BLaER1 (cell line): ENCODE measurements around the gene SLC9A8.

Experiments used
- H3K27ac ChIP-seq: shearing (Covaris generic); formaldehyde crosslinking; 2 replicates; pipeline ENCODE4 v1.8.1; 2022
- H3K27me3 ChIP-seq: shearing (Covaris generic); formaldehyde crosslinking; 2 replicates; pipeline ENCODE4 v1.8.1; 2022
- H3K36me3 ChIP-seq: shearing (Covaris generic); formaldehyde crosslinking; 2 replicates; pipeline ENCODE4 v1.8.1; 2022
- H3K4me1 ChIP-seq: shearing (Covaris generic); formaldehyde crosslinking; 2 replicates; pipeline ENCODE4 v1.8.1; 2022
- H3K4me2 ChIP-seq: shearing (Covaris generic); formaldehyde crosslinking; 2 replicates; pipeline ENCODE4 v1.8.1; 2022
- H3K4me3 ChIP-seq: shearing (Covaris generic); formaldehyde crosslinking; 2 replicates; pipeline ENCODE4 v1.8.1; 2022
- H3K9ac ChIP-seq: shearing (Covaris generic); formaldehyde crosslinking; 2 replicates; pipeline ENCODE4 v1.8.1; 2022
- H3K9me3 ChIP-seq: shearing (Covaris generic); formaldehyde crosslinking; 2 replicates; pipeline ENCODE4 v1.8.1; 2022
- H4K20me1 ChIP-seq: shearing (Covaris generic); formaldehyde crosslinking; 2 replicates; pipeline ENCODE4 v1.8.1; 2022
- Cebpa-rat ChIP-seq: shearing (Covaris generic); IDR thresholded peaks from 2 replicates; pipeline ENCODE4 v1.8.1; 2022

SLC9A8 gene

DNA sequence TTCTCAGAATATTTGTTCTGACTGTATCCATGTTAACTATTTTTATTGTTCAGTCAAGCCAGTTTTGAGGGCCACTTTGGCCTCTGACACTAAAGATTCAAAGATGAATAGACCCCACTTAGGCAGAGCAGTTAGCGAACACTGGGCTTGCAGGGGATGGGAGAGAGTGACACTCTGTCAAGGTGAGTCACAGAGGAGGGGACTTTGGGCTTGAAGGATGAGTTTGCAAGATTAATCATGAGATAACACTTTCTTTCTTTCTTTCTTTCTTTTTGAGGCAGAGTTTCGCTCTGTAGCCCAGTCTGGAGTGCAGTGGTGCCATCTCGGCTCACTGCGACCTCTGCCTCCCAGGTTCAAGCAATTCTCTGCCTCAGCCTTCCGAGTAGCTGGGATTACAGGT lies 56.3 kb downstream of the SLC9A8 start:
- no peak for TF ChIP-seq Cebpa-rat
- Histone ChIP-seq H3K4me3 (no peak overlapping the region), H3K9me3 (no peaks in the 10 kb centered on the region), H3K4me1 (peaks cover 15% of the 10 kb centered on the region), H3K27me3 (no peaks in the 10 kb centered on the region), H4K20me1 (no peaks in the 10 kb centered on the region), H3K36me3 (peaks cover 30% of the 10 kb centered on the region), H3K27ac (no peak overlapping the region), H3K4me2 (peak overlapping the region; percentile 67), H3K9ac (no peak overlapping the region)

DNA sequence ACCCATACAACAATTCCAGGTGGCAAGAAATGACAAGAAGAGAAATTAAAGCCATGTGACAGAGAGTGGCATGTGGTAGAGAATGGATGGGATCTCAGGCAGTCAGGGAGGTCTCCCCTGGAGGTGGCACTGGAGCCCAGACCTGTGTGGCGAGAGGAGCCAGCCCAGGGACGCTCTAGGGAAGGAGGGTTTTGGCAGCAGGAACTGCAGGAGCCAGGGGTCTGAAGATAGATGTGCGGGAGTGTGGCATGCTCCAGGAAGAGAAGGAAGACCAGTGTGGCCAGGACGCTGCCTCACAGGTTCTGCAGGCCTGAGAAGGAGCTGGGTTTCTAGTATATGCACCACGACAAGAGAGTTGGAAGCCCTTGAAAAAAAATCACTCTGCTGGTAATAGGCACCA lies 57.6 kb downstream of the SLC9A8 start:
- H3K9ac ChIP-seq: no peak overlapping the region
- H3K4me2 ChIP-seq: no peak overlapping the region
- TF ChIP-seq Cebpa-rat: no peak
- H3K27ac ChIP-seq: no peak overlapping the region
- peaks cover 15% of the 10 kb centered on the region for H3K4me1 ChIP-seq
- no peaks in the 10 kb centered on the region for H4K20me1 ChIP-seq
- H3K9me3 ChIP-seq: no peaks in the 10 kb centered on the region
- H3K36me3 ChIP-seq: peaks cover 27% of the 10 kb centered on the region
- H3K27me3 ChIP-seq: no peaks in the 10 kb centered on the region
- no peak overlapping the region for H3K4me3 ChIP-seq

DNA sequence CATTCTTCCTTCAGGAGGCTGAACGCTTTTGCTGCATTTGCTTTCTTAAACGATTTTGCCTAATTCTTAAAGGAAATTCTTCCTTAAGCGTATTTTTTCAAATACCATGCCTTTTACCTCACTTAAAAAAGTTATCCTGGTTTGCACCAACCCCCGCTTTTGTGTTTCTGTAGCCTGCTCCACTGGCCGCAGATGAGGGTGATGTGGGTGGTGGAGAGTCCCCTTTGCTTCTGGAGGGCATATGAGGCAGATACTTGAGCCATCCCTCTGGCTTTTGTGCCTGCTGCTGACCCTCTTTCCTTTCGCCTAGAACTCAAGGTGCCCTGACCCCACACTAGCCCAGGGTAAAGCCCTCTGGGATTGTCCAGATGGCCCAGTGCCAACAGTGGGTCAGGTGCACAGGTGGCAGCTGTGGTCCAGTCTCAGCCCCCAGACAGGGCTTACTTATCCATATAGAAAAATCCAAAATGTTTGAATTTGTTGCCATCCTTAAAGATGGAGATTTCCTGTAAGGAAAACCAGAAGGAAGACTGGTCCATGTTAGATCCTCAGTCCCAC lies 58.8 kb downstream of the SLC9A8 start:
- Histone ChIP-seq H3K27ac (no peak overlapping the region), H3K36me3 (peaks cover 26% of the 10 kb centered on the region), H3K4me2 (no peak overlapping the region), H4K20me1 (no peaks in the 10 kb centered on the region), H3K4me1 (peaks cover 15% of the 10 kb centered on the region), H3K27me3 (no peaks in the 10 kb centered on the region), H3K9me3 (no peaks in the 10 kb centered on the region), H3K9ac (no peak overlapping the region), H3K4me3 (no peak overlapping the region)
- TF ChIP-seq Cebpa-rat: no peak

DNA sequence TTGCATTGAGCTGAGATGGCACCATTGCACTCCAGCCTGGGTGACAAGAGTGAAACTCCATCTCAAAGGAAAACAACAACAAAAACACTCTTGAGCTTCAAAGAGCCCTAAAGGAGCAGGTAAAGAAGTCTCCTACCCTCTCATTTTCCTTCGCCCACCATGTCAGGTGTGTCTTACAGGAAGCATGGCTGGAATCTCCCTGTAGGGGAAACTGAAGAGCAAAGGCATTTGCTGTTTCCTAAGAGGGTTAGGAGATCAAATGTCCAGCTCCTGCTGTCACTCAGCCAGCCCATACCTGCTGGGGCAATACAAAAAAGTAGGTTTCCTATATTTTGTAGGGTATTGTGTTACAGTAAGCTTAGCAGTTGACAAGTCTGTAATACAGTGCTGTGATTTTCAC lies 59.4 kb downstream of the SLC9A8 start:
- Histone ChIP-seq H3K27me3 (no peaks in the 10 kb centered on the region), H3K9ac (no peak overlapping the region), H3K9me3 (no peaks in the 10 kb centered on the region), H4K20me1 (no peaks in the 10 kb centered on the region), H3K4me3 (no peak overlapping the region), H3K4me2 (no peak overlapping the region), H3K27ac (no peak overlapping the region), H3K4me1 (peaks cover 15% of the 10 kb centered on the region), H3K36me3 (peaks cover 28% of the 10 kb centered on the region)
- no peak for TF ChIP-seq Cebpa-rat

DNA sequence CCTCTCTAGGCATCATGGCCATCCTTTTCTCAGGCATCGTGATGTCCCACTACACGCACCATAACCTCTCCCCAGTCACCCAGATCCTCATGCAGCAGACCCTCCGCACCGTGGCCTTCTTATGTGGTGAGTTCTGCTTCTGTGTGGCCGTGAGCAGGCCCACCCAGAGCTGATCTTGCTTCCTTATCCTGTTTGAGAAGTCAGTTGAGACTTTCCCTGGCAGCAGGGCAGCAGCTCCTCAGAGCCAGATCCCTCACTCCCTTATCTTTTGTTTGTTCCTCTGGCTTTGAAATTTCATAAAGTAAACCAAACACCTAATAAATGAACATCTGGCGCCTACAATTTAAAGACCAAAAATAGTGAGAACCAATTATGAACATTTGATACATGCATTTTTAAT lies 62.1 kb downstream of the SLC9A8 start:
- no peak overlapping the region for H3K9ac ChIP-seq
- H3K4me3 ChIP-seq: no peak overlapping the region
- H3K27ac ChIP-seq: no peak overlapping the region
- no peak overlapping the region for H3K4me2 ChIP-seq
- H3K9me3 ChIP-seq: no peaks in the 10 kb centered on the region
- H3K36me3 ChIP-seq: peaks cover 45% of the 10 kb centered on the region
- no peak for TF ChIP-seq Cebpa-rat
- no peaks in the 10 kb centered on the region for H4K20me1 ChIP-seq
- no peaks in the 10 kb centered on the region for H3K4me1 ChIP-seq
- no peaks in the 10 kb centered on the region for H3K27me3 ChIP-seq

DNA sequence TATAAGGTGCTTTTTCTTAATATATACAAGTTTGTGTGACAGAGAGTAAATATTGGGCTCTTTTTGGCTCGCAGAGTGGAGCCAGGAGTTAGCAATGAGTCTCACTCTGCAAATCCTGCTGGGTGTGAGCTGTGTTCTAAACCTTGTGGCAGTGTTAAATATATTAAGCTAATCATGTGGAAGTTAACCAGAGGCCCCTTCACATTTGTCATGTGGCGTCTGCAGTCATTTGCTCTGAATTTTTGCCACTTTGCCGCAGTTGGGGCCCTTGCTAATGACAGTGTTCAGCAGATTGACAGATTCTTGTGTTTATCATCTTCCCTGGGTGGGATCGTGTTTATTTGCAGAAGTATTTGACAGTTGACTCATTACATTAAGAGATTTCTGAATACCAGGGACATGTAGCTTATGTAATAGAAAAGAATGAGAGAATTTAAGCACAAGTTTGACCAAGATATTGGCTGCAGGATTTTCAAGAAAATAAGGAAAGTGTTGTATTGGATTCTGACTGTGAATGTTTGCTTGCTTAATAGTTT lies 64.8 kb downstream of the SLC9A8 start:
- TF ChIP-seq Cebpa-rat: no peak
- Histone ChIP-seq H3K9ac (no peak overlapping the region), H4K20me1 (no peaks in the 10 kb centered on the region), H3K4me1 (no peaks in the 10 kb centered on the region), H3K27ac (no peak overlapping the region), H3K4me3 (no peak overlapping the region), H3K36me3 (peaks cover 58% of the 10 kb centered on the region), H3K27me3 (no peaks in the 10 kb centered on the region), H3K4me2 (no peak overlapping the region), H3K9me3 (no peaks in the 10 kb centered on the region)

DNA sequence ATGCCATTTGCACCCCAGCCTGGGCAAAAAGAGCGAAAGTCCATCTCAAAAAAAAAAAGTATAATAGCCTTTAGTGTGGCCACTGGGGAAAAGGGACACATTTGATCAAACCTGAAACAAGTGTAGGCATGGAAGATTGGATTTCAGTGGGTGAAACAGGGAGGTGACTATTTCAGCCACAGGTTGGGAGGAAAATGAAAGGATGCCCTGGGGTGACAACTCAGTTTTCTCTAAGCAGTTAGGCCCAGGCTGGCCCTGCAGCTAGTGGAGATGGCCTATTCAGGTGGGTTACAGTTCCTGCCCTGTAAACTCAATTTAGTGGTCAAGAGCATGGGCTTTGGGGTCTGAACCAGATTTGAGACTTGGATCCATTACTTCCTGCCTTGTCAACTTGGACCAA lies 66.3 kb downstream of the SLC9A8 start:
- Histone ChIP-seq H3K36me3 (peaks cover 70% of the 10 kb centered on the region), H3K27me3 (no peaks in the 10 kb centered on the region), H3K27ac (no peak overlapping the region), H3K9ac (no peak overlapping the region), H3K4me2 (no peak overlapping the region), H3K9me3 (no peaks in the 10 kb centered on the region), H4K20me1 (no peaks in the 10 kb centered on the region), H3K4me3 (no peak overlapping the region), H3K4me1 (no peaks in the 10 kb centered on the region)
- no peak for TF ChIP-seq Cebpa-rat

DNA sequence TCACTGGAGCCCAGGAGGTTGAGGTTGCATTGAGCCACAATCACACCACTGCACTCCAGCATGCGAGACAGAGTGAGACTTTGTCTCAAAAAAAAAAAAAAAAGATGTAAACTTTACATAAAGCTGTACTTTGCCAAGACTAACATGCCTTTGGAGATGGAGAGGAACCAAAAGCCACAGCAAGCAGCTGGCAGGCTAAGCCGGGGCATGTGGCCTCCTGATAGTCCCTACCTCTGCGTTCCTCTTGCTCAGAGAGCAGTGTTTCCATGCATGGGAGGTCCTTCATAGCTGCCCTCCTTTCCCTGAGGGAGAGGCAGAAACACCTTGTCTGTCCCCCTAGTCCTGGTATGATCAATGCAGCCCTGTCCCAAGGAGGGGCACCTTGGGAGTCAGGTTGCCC lies 67.5 kb downstream of the SLC9A8 start:
- Histone ChIP-seq H3K4me2 (no peak overlapping the region), H4K20me1 (no peaks in the 10 kb centered on the region), H3K9me3 (no peaks in the 10 kb centered on the region), H3K4me3 (no peak overlapping the region), H3K27ac (no peak overlapping the region), H3K27me3 (no peaks in the 10 kb centered on the region), H3K36me3 (peaks cover 72% of the 10 kb centered on the region), H3K4me1 (peaks cover 10% of the 10 kb centered on the region), H3K9ac (no peak overlapping the region)
- no peak for TF ChIP-seq Cebpa-rat

DNA sequence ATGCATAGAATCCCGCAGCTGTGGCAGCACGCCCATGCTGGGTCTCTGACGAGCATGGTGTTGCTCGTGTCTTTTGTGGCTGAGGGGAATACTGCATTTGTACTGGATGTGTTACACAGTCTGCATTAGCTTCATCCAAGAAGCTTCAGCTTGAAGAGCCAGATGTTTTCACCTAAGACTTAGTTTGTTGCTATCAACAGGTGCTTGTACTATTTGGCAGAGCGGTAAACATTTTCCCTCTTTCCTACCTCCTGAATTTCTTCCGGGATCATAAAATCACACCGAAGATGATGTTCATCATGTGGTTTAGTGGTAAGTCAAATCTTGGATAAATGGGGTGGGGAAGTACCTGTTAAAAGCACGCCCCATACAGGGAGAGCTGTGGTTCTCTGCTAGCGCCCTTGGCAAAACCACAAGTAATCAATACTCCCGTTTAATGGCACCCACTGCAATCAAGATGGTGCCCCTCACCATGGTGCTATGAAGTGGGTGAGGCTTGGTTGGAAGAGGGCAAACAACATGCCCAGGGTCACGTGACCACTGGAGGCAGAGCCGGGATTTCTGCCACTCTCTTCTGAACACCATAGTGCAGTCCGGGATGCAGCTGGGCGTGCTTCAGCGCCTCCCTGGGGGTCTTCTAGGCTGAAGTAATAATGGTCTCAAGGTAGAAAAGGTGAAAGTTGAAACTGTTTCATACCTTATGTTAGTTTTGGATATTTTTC lies 68.3 kb downstream of the SLC9A8 start:
- H3K4me1 ChIP-seq: peaks cover 17% of the 10 kb centered on the region
- no peak for TF ChIP-seq Cebpa-rat
- no peak overlapping the region for H3K27ac ChIP-seq
- no peaks in the 10 kb centered on the region for H3K9me3 ChIP-seq
- H3K27me3 ChIP-seq: no peaks in the 10 kb centered on the region
- no peak overlapping the region for H3K4me2 ChIP-seq
- H3K36me3 ChIP-seq: peaks cover 71% of the 10 kb centered on the region
- H3K4me3 ChIP-seq: no peak overlapping the region
- H3K9ac ChIP-seq: no peak overlapping the region
- no peaks in the 10 kb centered on the region for H4K20me1 ChIP-seq

DNA sequence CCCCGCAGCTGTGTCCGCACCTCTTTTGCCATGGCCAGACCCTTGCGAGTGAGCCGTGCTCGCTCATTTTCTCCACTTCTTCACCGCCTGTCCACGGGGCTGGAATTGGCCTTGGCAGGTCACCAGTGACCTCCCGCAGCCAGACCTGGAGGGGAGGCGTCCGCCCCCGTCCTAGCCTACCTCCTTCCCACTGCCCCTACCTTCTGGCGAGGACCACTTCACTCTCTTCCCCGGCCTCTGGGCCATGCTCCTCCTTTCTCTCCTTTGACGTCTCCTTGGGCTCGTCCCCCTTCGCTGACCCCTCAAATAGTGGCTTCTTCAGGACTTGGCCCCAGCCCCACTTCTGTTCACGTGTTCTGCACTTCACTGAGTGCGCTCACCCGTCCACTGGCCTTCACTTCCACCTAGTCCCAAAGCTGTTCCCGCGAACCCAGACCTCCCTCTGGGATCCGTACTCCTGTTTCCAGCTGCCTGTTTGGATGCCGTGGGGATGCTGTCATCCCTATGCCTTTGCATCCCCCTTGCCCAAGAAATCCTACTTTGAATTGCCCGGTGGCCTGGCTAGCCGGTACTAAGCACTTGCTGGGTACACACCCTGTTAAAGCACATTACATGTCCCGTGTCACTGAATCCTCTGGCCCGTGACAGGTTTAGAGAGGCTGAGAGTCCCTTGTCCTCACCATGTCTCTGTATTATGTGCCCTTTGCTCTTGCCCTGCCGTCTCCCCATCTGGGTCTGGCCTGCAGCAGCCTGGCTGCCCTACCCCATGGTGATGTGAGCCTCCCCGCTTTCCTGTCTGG lies 69.7 kb downstream of the SLC9A8 start:
- no peaks in the 10 kb centered on the region for H3K27me3 ChIP-seq
- no peak overlapping the region for H3K9ac ChIP-seq
- H3K27ac ChIP-seq: no peak overlapping the region
- no peak for TF ChIP-seq Cebpa-rat
- H3K9me3 ChIP-seq: no peaks in the 10 kb centered on the region
- no peak overlapping the region for H3K4me2 ChIP-seq
- peaks cover 65% of the 10 kb centered on the region for H3K36me3 ChIP-seq
- no peaks in the 10 kb centered on the region for H4K20me1 ChIP-seq
- no peak overlapping the region for H3K4me3 ChIP-seq
- peaks cover 32% of the 10 kb centered on the region for H3K4me1 ChIP-seq
